ENCODE results near the gene ERI2. TPM values are rescaled to one million over a fixed set of nuclear protein-coding genes. Genes with fewer than 3 reads are reported as not detected.

Gene ERI2
- total RNA-seq, 1 experiment from 2014 or later = 16.9 TPM

DNA sequence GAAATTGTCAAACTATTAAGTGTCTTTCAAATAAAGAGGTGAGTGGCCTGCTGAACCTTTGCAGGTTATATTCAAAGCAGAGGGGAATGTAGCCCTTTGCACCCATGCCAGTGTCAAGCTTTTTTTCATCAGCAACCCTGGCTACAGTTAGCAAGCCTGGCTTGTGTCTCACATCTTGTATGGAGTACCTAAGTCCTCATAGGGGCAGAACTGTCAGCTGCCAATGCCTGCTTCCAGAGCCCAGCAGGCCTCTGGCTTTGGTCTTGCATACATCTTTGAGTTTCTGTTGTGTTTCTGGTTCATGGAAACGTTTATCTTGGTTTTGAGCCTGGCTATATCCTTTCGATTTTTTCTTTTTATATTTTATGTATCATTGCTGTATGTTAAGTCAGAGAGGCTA lies 26.8 kb upstream of the ERI2 start (continued):
- TF ChIP-seq, protein P1, sequence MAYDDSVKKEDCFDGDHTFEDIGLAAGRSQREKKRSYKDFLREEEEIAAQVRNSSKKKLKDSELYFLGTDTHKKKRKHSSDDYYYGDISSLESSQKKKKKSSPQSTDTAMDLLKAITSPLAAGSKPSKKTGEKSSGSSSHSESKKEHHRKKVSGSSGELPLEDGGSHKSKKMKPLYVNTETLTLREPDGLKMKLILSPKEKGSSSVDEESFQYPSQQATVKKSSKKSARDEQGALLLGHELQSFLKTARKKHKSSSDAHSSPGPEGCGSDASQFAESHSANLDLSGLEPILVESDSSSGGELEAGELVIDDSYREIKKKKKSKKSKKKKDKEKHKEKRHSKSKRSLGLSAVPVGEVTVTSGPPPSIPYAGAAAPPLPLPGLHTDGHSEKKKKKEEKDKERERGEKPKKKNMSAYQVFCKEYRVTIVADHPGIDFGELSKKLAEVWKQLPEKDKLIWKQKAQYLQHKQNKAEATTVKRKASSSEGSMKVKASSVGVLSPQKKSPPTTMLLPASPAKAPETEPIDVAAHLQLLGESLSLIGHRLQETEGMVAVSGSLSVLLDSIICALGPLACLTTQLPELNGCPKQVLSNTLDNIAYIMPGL (CRISPR knock-in tag; IDR thresholded peaks at IDR 0.05) = no peak
- TF ChIP-seq GRHL2 (CRISPR knock-in tag; IDR thresholded peaks at IDR 0.05; ENCODE audit: insufficient replicate concordance, severe bottlenecking) (no peak), NR2C2 (CRISPR knock-in tag; IDR thresholded peaks at IDR 0.05) (no peak), MLX (CRISPR knock-in tag; IDR thresholded peaks at IDR 0.05) (no peak), PREB (CRISPR knock-in tag; IDR thresholded peaks at IDR 0.05; ENCODE audit: borderline replicate concordance) (no peak), MYBL2 (CRISPR knock-in tag; IDR thresholded peaks at IDR 0.05) (no peak), ZNF671 (CRISPR knock-in tag; IDR thresholded peaks at IDR 0.05) (no peak), RELA (CRISPR knock-in tag; IDR thresholded peaks at IDR 0.05; ENCODE audit: borderline replicate concordance) (no peak), SMAD3 (CRISPR knock-in tag; IDR thresholded peaks at IDR 0.05; ENCODE audit: borderline replicate concordance) (no peak), ZNF425 (CRISPR knock-in tag; conservative IDR thresholded peaks at IDR 0.05) (no peak), AR (CRISPR knock-in tag; IDR thresholded peaks at IDR 0.05) (no peak)
- TF ChIP-seq, protein P2, sequence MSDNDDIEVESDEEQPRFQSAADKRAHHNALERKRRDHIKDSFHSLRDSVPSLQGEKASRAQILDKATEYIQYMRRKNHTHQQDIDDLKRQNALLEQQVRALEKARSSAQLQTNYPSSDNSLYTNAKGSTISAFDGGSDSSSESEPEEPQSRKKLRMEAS (CRISPR knock-in tag; IDR thresholded peaks at IDR 0.05) = no peak
- TF ChIP-seq, protein P3, sequence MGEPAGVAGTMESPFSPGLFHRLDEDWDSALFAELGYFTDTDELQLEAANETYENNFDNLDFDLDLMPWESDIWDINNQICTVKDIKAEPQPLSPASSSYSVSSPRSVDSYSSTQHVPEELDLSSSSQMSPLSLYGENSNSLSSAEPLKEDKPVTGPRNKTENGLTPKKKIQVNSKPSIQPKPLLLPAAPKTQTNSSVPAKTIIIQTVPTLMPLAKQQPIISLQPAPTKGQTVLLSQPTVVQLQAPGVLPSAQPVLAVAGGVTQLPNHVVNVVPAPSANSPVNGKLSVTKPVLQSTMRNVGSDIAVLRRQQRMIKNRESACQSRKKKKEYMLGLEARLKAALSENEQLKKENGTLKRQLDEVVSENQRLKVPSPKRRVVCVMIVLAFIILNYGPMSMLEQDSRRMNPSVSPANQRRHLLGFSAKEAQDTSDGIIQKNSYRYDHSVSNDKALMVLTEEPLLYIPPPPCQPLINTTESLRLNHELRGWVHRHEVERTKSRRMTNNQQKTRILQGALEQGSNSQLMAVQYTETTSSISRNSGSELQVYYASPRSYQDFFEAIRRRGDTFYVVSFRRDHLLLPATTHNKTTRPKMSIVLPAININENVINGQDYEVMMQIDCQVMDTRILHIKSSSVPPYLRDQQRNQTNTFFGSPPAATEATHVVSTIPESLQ (CRISPR knock-in tag; IDR thresholded peaks at IDR 0.05) = no peak

DNA sequence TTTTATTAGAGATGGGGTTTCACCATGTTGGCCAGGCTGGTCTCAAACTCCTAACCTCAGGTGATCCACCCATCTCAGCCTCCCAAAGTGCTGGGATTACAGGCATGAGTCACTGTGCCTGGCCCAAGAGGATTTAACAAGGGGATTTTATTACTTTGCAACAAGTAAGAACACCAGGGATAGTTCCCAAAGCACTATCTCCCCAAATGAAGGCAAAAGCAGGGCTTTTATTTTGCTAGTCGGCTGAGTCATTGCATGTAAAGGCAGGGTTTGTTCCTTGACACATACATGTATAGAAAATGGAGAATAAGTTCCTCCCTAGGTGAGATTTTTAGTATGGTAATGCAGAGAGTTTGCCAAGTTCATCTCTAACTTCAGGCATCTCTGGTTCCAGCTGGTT lies 24.1 kb upstream of the ERI2 start:
- TF ChIP-seq ZNF263 (CRISPR knock-in tag; IDR thresholded peaks at IDR 0.05; ENCODE audit: low read depth) (no peak), ZNF396 (CRISPR knock-in tag; IDR thresholded peaks at IDR 0.05; ENCODE audit: borderline replicate concordance) (no peak)
- Mint-ChIP-seq H3K4me3 (no peak overlapping the region), H3K9me3 (no peaks in the 10 kb centered on the region), H3K27ac (no peak overlapping the region), H3K4me1 (no peaks in the 10 kb centered on the region), H3K27me3 (ENCODE audit: low read depth) (no peaks in the 10 kb centered on the region), H3K36me3 (peaks cover 25% of the 10 kb centered on the region)
- ChIA-PET CTCF (no interaction called here), POLR2A (no interaction called here)
- ATAC-seq (no peak), DNase-seq (ENCODE audit: low spot score) (no peak)

All from WTC11 (cell line).